Hematopoietic multipotent progenitor cell (in vitro differentiated cells): ENCODE results near the gene TBCE. TPM values are rescaled to one million over a fixed set of nuclear protein-coding genes. Genes with fewer than 3 reads are reported as not detected.

Experiments
- DNase-seq, 3 donors: peaks; one replicate each; pipeline ENCODE4 v3.0.0-alpha.2; 2011 to 2015; ENCODE audit warnings: low read depth in 2 of 3, low spot score in 2 of 3
- small RNA-seq: library from RNA; depleted of rRNA; stranded (forward); fragments of <200 nt; gene quantifications from one replicate; pipeline ENCODE3, GENCODE V24; 2012
- total RNA-seq: library from RNA; depleted of rRNA; stranded (reverse); fragments of >200 nt; gene quantifications from one replicate; pipeline ENCODE4 v1.2.3, GENCODE V29; 2012

Gene TBCE
- total RNA-seq, 1 donor = 11.8 TPM

DNA sequence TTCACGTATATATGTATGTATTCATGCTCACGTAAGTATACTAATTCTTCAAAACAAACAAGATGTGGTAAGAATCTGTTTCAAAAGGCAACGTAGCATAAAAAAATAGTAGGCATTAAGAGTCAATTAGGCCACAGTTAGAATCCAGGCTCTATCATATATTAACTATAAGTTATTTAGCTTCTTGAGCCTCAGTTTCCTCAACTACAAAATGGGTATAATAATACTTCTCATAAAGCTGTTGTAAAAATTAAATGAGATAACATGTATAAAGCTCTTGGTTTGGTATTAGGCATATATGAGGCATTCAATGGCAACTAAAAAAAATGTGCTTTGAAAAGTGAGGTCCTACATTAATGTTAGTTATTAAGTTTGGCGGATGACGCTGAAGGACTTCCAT lies 127.8 kb downstream of the TBCE start:
- no peak for DNase-seq

DNA sequence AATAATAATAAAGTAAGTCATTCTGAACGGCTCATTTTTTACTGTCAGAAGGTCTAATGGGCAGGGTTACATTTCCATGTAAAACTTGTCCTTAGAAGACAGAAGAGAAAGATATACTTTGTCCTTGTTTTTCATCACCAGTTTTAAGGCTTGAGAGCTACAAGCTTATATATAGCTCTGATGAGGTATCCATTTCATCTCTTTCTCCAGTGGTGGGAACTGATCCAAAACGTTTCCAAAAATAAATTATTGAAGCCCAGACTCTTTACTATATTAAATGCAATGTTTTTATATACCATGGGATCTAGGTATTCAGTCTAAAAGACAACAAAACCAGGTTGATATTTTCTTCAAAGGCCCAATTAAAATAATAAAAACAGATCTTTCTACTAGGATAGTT lies 128.3 kb downstream of the TBCE start:
- no peak for DNase-seq

DNA sequence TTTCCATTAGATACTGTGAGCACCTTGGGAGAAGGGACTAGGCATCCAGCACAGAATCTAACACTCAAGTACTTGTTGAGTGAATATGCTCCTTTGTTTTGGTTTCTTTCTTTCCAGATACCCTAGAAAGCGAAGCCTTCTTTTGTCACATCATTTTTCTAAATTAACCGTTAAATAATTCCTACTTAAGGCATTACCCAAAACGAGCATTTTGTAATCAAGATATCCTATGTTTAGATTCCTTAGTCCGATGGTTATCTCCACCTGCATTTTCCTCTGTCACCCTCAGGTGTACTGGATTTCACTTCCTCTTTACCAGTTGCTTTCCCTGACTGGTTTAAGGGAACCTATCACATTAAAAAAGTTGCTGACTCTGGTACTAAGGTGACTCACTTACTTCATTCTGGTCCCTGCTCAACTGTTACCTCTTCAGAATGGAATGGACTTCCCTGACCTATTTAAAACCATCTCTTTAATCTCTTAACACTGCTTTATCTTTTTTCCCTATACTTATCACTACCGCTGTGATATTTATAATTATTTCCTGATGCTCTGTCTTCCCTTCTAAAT lies 133.8 kb downstream of the TBCE start:
- DNase-seq = no peak

Small RNA genes within 50 kb of the gene (small RNA-seq; reads per million reads assigned to genes)
- gene AL391994.1 (not detected), gene RPS21P1 (not detected)

Other genes starting within 250 kb of the TBCE start
- gene TOMM20, start 238.6 kb upstream of the TBCE start, total RNA-seq = 51.7 TPM
- gene RBM34, start 206.2 kb upstream of the TBCE start, total RNA-seq = 24.0 TPM
- 24.5 TPM for gene ARID4B, start 39.2 kb upstream of the TBCE start, total RNA-seq
- gene GGPS1, start 38.9 kb upstream of the TBCE start, total RNA-seq = 8.9 TPM
- gene B3GALNT2, start 137.0 kb downstream of the TBCE start, total RNA-seq = 10.2 TPM